ENCODE measurements around the gene FUT4. TPM values are rescaled to one million over a fixed set of nuclear protein-coding genes. Genes with fewer than 3 reads are reported as not detected.

FUT4 gene
- total and polyA plus RNA-seq, 12 donors = 0.51 to 3.4 (median 1.5) TPM

DNA sequence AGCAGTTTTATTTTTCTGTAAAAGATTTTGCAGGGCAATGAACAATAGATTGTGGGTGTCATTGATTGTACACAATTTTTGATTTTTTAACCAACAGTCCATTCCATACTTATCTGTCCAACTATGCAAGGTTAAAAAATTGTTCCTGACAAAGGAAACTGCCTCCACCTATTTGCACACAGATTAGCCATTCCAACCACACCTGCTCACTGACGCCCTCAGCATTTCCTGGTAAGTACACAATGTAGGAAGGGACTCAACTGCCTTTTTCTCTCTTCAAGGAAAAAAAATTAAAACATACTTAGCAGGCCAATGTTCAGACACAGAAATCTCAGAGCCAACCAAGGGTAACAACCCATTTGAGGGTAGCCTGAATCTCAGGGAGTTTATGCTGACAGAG, 4.3 kb upstream of the FUT4 start:
- H3K27ac ChIP-seq = no peak overlapping the region
- WGBS, 2 donors = 76 to 89% methylated on average over 1 of the region's 1 CpG

DNA sequence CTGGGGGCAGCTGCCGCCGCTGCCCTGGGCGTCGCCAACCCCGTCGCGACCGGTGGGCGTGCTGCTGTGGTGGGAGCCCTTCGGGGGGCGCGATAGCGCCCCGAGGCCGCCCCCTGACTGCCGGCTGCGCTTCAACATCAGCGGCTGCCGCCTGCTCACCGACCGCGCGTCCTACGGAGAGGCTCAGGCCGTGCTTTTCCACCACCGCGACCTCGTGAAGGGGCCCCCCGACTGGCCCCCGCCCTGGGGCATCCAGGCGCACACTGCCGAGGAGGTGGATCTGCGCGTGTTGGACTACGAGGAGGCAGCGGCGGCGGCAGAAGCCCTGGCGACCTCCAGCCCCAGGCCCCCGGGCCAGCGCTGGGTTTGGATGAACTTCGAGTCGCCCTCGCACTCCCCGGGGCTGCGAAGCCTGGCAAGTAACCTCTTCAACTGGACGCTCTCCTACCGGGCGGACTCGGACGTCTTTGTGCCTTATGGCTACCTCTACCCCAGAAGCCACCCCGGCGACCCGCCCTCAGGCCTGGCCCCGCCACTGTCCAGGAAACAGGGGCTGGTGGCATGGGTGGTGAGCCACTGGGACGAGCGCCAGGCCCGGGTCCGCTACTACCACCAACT, 1.0 kb downstream of the FUT4 start:
- 11 to 13% methylated on average over 56 to 59 of the region's 59 CpGs for WGBS, 2 donors
- Histone ChIP-seq H3K27ac (peak overlapping the region; percentile 78 to 99 (median 94)), H3K36me3 (peaks cover 0 to 10% (median 0%) of the 10 kb centered on the region in 9 donors), H3K4me1 (peaks cover 2 to 62% (median 30%) of the 10 kb centered on the region in 9 donors), H3K9me3 (no peaks in the 10 kb centered on the region), H3K27me3 (no peaks in the 10 kb centered on the region), H3K4me3 (peak overlapping the region; percentile 21 to 85 (median 68))
- TF ChIP-seq, protein P1, sequence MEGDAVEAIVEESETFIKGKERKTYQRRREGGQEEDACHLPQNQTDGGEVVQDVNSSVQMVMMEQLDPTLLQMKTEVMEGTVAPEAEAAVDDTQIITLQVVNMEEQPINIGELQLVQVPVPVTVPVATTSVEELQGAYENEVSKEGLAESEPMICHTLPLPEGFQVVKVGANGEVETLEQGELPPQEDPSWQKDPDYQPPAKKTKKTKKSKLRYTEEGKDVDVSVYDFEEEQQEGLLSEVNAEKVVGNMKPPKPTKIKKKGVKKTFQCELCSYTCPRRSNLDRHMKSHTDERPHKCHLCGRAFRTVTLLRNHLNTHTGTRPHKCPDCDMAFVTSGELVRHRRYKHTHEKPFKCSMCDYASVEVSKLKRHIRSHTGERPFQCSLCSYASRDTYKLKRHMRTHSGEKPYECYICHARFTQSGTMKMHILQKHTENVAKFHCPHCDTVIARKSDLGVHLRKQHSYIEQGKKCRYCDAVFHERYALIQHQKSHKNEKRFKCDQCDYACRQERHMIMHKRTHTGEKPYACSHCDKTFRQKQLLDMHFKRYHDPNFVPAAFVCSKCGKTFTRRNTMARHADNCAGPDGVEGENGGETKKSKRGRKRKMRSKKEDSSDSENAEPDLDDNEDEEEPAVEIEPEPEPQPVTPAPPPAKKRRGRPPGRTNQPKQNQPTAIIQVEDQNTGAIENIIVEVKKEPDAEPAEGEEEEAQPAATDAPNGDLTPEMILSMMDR (IDR thresholded peaks at IDR 0.05) = peak in 1 of 9 donors; percentile 22
- ATAC-seq (peak in 3 of 8 donors; percentile 0 to 6 (median 3)), DNase-seq (peak in 1 of 2 donors; percentile 25)
- intact Hi-C loops (cut with DNase I) = no loop called here

More for the DNA sequence above, 4.3 kb upstream of the FUT4 start:
- intact Hi-C loops (cut with DNase I) = no loop called here
- no peaks in the 10 kb centered on the region for H3K9me3 ChIP-seq
- TF ChIP-seq, protein P1 (IDR thresholded peaks at IDR 0.05) = no peak
- no peaks in the 10 kb centered on the region for H3K36me3 ChIP-seq
- peaks cover 0 to 31% (median 6%) of the 10 kb centered on the region in 9 donors for H3K4me1 ChIP-seq
- no peak overlapping the region for H3K4me3 ChIP-seq
- DNase-seq (no peak), ATAC-seq (no peak)
- H3K27me3 ChIP-seq = no peaks in the 10 kb centered on the region

DNA sequence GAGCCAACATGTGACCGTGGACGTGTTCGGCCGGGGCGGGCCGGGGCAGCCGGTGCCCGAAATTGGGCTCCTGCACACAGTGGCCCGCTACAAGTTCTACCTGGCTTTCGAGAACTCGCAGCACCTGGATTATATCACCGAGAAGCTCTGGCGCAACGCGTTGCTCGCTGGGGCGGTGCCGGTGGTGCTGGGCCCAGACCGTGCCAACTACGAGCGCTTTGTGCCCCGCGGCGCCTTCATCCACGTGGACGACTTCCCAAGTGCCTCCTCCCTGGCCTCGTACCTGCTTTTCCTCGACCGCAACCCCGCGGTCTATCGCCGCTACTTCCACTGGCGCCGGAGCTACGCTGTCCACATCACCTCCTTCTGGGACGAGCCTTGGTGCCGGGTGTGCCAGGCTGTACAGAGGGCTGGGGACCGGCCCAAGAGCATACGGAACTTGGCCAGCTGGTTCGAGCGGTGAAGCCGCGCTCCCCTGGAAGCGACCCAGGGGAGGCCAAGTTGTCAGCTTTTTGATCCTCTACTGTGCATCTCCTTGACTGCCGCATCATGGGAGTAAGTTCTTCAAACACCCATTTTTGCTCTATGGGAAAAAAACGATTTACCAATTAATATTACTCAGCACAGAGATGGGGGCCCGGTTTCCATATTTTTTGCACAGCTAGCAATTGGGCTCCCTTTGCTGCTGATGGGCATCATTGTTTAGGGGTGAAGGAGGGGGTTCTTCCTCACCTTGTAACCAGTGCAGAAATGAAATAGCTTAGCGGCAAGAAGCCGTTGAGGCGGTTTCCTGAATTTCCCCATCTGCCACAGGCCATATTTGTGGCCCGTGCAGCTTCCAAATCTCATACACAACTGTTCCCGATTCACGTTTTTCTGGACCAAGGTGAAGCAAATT, 1.8 kb downstream of the FUT4 start:
- ATAC-seq = no peak
- intact Hi-C loops (cut with DNase I) = no loop called here
- H3K9me3 ChIP-seq = no peaks in the 10 kb centered on the region
- DNase-seq = peak; percentile 11 to 20
- 68 to 69% methylated on average over 54 of the region's 54 CpGs for WGBS, 2 donors
- peak overlapping the region in 4 of 10 donors; percentile 93 to 99 (median 97) for H3K27ac ChIP-seq
- TF ChIP-seq, protein P1 (IDR thresholded peaks at IDR 0.05) = no peak
- H3K4me3 ChIP-seq = peak overlapping the region in 9 of 10 donors; percentile 51 to 85 (median 69)
- H3K36me3 ChIP-seq = peaks cover 0 to 10% (median 0%) of the 10 kb centered on the region in 9 donors
- no peaks in the 10 kb centered on the region for H3K27me3 ChIP-seq
- H3K4me1 ChIP-seq = peaks cover 2 to 70% (median 30%) of the 10 kb centered on the region in 9 donors

DNA sequence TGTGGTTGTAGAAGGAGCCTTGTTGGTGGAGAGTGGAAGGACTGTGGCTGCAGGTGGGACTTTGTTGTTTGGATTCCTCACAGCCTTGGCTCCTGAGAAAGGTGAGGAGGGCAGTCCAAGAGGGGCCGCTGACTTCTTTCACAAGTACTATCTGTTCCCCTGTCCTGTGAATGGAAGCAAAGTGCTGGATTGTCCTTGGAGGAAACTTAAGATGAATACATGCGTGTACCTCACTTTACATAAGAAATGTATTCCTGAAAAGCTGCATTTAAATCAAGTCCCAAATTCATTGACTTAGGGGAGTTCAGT, 2.4 kb downstream of the FUT4 start:
- Histone ChIP-seq H3K9me3 (no peaks in the 10 kb centered on the region), H3K4me3 (peak overlapping the region in 7 of 10 donors; percentile 51 to 85 (median 74)), H3K36me3 (peaks cover 0 to 10% (median 0%) of the 10 kb centered on the region in 9 donors), H3K27me3 (no peaks in the 10 kb centered on the region), H3K4me1 (peaks cover 2 to 76% (median 30%) of the 10 kb centered on the region in 9 donors), H3K27ac (peak overlapping the region in 1 of 10 donors; percentile 99)
- ATAC-seq (no peak), DNase-seq (no peak)
- intact Hi-C loops (cut with DNase I) = no loop called here
- TF ChIP-seq, protein P1 (IDR thresholded peaks at IDR 0.05) = no peak
- 84 to 93% methylated on average over 2 of the region's 2 CpGs for WGBS, 2 donors

All from heart right ventricle (tissue), 16 donors.